ENCODE data around the gene CALCB. TPM values are rescaled to one million over a fixed set of nuclear protein-coding genes. Genes with fewer than 3 reads are reported as not detected.

Gene CALCB
- total and polyA plus RNA-seq, 10 of the 15 experiments (the other 5 are each of a cell fraction or from before 2014, with no cell fraction given), result 0.09 to 0.28 (median 0.12) TPM; not detected in 3

DNA sequence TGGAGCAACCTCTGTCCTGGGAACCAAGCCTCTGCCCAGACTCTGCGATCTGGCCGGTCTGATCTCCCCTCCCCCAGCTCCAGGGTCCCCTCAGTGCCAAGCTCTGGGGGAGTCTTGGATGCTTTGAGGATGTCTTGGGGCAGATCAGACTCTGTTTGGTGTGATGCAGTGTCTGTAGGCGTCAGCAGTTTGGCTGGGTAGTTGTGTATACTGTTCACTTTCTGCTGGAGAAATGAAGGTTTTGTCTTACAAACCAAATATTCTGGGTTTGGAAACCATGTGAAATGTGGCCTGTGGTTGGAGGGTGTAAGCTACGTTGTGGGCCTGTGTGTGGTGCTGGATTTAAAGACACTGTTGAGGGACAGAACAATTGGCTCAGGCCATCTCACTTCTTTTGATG lies 46.0 kb downstream of the CALCB start:
- TF ChIP-seq, protein P1, sequence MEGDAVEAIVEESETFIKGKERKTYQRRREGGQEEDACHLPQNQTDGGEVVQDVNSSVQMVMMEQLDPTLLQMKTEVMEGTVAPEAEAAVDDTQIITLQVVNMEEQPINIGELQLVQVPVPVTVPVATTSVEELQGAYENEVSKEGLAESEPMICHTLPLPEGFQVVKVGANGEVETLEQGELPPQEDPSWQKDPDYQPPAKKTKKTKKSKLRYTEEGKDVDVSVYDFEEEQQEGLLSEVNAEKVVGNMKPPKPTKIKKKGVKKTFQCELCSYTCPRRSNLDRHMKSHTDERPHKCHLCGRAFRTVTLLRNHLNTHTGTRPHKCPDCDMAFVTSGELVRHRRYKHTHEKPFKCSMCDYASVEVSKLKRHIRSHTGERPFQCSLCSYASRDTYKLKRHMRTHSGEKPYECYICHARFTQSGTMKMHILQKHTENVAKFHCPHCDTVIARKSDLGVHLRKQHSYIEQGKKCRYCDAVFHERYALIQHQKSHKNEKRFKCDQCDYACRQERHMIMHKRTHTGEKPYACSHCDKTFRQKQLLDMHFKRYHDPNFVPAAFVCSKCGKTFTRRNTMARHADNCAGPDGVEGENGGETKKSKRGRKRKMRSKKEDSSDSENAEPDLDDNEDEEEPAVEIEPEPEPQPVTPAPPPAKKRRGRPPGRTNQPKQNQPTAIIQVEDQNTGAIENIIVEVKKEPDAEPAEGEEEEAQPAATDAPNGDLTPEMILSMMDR (IDR thresholded peaks at IDR 0.05 in 2 of 3, conservative IDR thresholded peaks at IDR 0.05 in 1 of 3; ENCODE audit: control insufficient read depth in 2 of 3, extremely low read depth in 1 of 3, insufficient read depth in 1 of 3, low read depth in 3 of 3, low read length in 3 of 3), result no peak
- TF ChIP-seq RUNX3 (IDR thresholded peaks at IDR 0.05; ENCODE audit: low read length), result no peak
- ChIA-PET SMC1A (ENCODE audit: uncharacterized antibody, unreplicated experiment) (interaction anchor here (1.0 kb wide), 1 partner anchor 40 kb away, joined by 4 read pairs; no protein-coding TSS in a partner anchor), RAD21 (ENCODE audit: unreplicated experiment) (interaction anchor here (1.3 kb wide), 1 partner anchor 9 kb away, joined by 3 read pairs; no protein-coding TSS in a partner anchor), CTCF (interaction anchor here (0.8 to 2.2 kb wide), 2 partner anchors 19 to 518 kb away, joined by 3 to 8 read pairs; no protein-coding TSS in a partner anchor), POLR2A (no interaction called here)
- in situ Hi-C loops (cut with MboI), result no loop called here
- Histone ChIP-seq H3K4me2 (ENCODE audit: control insufficient read depth, insufficient read depth) (no peak overlapping the region), H3K27me3 (replicated peaks in 1 of 2; ENCODE audit: control insufficient read depth in 2 of 2, insufficient read depth in 2 of 2, low read length in 1 of 2) (no peaks in the 10 kb centered on the region), H3K9ac (ENCODE audit: control insufficient read depth, insufficient read depth, low read length) (no peak overlapping the region), H3K4me1 (ENCODE audit: control insufficient read depth, insufficient read depth, low read length) (peaks cover 6% of the 10 kb centered on the region), H4K20me1 (ENCODE audit: control insufficient read depth, insufficient read depth) (no peaks in the 10 kb centered on the region), H2AFZ (ENCODE audit: control insufficient read depth, low read depth, low read length) (no peak overlapping the region), H3K4me3 (no peak overlapping the region), H3K9me3 (replicated peaks; ENCODE audit: control insufficient read depth, insufficient read depth, low read length) (no peaks in the 10 kb centered on the region; the same call in 2 of the 3 replicates), H3K36me3 (ENCODE audit: control insufficient read depth in 2 of 2, insufficient read depth in 2 of 2, low read length in 1 of 2) (no peaks in the 10 kb centered on the region), H3K27ac (ENCODE audit: control insufficient read depth, insufficient read depth) (no peak overlapping the region), H3K79me2 (ENCODE audit: control insufficient read depth, insufficient read depth, low read length) (no peaks in the 10 kb centered on the region)
- FAIRE-seq, result no peak
- intact Hi-C loops (cut with micrococcal nuclease; ENCODE audit: unreplicated experiment), result no loop called here
- DNase-seq (ENCODE audit: low read depth, low spot score), result no peak
- BruUV-seq (replicated peaks), result no TSS peak
- ATAC-seq, result no peak; the same call in 2 of the 3 replicates
- 65% methylated on average over 4 of the region's 4 CpGs for whole genome bisulfite sequencing (ENCODE audit: insufficient coverage, insufficient replicate concordance, low lambda C conversion rate, missing lambda C conversion rate)

DNA sequence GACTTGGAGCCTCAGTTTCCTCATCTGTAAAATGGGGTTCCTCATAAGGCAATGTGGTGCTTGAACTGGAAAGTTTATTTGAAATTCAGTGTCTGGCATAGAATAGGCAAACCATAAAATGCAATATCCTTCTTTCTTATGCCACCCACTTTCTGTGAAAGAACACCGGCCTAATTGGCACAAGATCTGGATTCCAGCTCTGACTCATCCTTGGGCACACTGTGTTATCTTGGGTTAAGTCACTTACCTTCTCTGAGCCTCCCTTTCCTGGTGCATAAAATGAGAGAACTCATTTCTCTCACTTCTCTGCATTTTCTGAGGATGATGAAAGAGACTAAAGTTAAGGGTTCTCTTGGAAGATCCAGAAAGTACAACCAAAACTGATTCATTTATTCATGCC lies 46.4 kb downstream of the CALCB start:
- intact Hi-C loops (cut with micrococcal nuclease; ENCODE audit: unreplicated experiment), result no loop called here
- WGBS (ENCODE audit: insufficient coverage, insufficient replicate concordance, low lambda C conversion rate, missing lambda C conversion rate), result 7% methylated on average over 1 of the region's 1 CpG
- TF ChIP-seq CBFB (IDR thresholded peaks at IDR 0.05; ENCODE audit: low read depth) (no peak), KDM1A (IDR thresholded peaks at IDR 0.05; ENCODE audit: borderline replicate concordance) (no peak), HCFC1 (IDR thresholded peaks at IDR 0.05; ENCODE audit: low read length) (no peak)

More for the DNA sequence above, 46.4 kb downstream of the CALCB start:
- Histone ChIP-seq H3K4me3 (no peak overlapping the region), H3K79me2 (ENCODE audit: control insufficient read depth, insufficient read depth, low read length) (no peaks in the 10 kb centered on the region), H3K36me3 (ENCODE audit: control insufficient read depth in 2 of 2, insufficient read depth in 2 of 2, low read length in 1 of 2) (no peaks in the 10 kb centered on the region), H4K20me1 (ENCODE audit: control insufficient read depth, insufficient read depth) (no peaks in the 10 kb centered on the region), H3K4me2 (ENCODE audit: control insufficient read depth, insufficient read depth) (no peak overlapping the region), H2AFZ (ENCODE audit: control insufficient read depth, low read depth, low read length) (no peak overlapping the region), H3K9me3 (replicated peaks; ENCODE audit: control insufficient read depth, insufficient read depth, low read length) (no peaks in the 10 kb centered on the region; the same call in 2 of the 3 replicates), H3K9ac (ENCODE audit: control insufficient read depth, insufficient read depth, low read length) (no peak overlapping the region), H3K4me1 (ENCODE audit: control insufficient read depth, insufficient read depth, low read length) (peaks cover 3% of the 10 kb centered on the region; the same call in 1 of the 2 replicates), H3K27me3 (replicated peaks in 1 of 2; ENCODE audit: control insufficient read depth in 2 of 2, insufficient read depth in 2 of 2, low read length in 1 of 2) (no peaks in the 10 kb centered on the region), H3K27ac (ENCODE audit: control insufficient read depth, insufficient read depth) (no peak overlapping the region)
- RAD21 ChIA-PET (ENCODE audit: unreplicated experiment), result no interaction called here
- SMC1A ChIA-PET (ENCODE audit: uncharacterized antibody, unreplicated experiment), result no interaction called here
- DNase-seq (ENCODE audit: low read depth, low spot score) (no peak), ATAC-seq (no peak), FAIRE-seq (no peak)
- in situ Hi-C loops (cut with MboI), result no loop called here
- no TSS peak for BruUV-seq (replicated peaks)
- POLR2A ChIA-PET, result no interaction called here
- CTCF ChIA-PET, result no interaction called here
